Stomach smooth muscle (tissue), 2 donors: ENCODE results near the gene IL1RL2.

Experiments
- H3K27ac ChIP-seq: one replicate; pipeline ENCODE4 v1.7.0; 2013; ENCODE audit warnings: mild to moderate bottlenecking, low read length, inconsistent platforms
- H3K27me3 ChIP-seq, 2 donors: one replicate each; pipeline ENCODE4 v1.7.0; 2013; ENCODE audit warnings: low read length in 2 of 2; ENCODE audit not compliant: insufficient read depth in 2 of 2, control insufficient read depth in 1 of 2
- H3K36me3 ChIP-seq, 2 donors: one replicate each; pipeline ENCODE4 v1.7.0; 2013; ENCODE audit warnings: low read length in 2 of 2; ENCODE audit not compliant: control insufficient read depth in 2 of 2, insufficient read depth in 2 of 2
- H3K4me1 ChIP-seq: one replicate; pipeline ENCODE4 v1.7.0; 2013; ENCODE audit warnings: low read length; ENCODE audit not compliant: control insufficient read depth, insufficient read depth
- H3K4me3 ChIP-seq, 2 donors: one replicate each; pipeline ENCODE4 v1.7.0; 2013; ENCODE audit warnings: low read length in 2 of 2
- H3K9ac ChIP-seq, 2 donors: one replicate each; pipeline ENCODE4 v1.7.0; 2013; ENCODE audit warnings: low read length in 2 of 2, mild to moderate bottlenecking in 1 of 2
- H3K9me3 ChIP-seq, 2 donors: one replicate each; pipeline ENCODE4 v1.7.0; 2013; ENCODE audit warnings: low read length in 2 of 2; ENCODE audit not compliant: control insufficient read depth in 2 of 2
- donor health status: healthy.
- donor health status: Pancreatic carcinoma.

The IL1RL2 gene

DNA sequence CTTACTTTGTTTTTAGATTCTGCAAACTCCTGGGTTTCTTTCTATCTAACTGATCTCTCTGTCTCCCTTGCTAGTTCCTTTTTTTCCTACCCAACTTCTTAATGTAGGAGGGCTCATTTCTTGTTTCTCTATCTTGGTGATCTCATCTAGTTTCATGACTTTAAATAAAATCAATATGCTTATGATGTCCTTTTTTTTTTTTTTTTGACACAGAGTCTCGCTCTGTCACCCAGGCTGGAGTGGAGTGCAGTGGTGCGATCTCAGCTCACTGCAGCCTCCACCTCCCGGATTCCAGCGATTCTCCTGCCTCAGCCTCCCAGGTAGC lies 82.3 kb downstream of the IL1RL2 start:
- Histone ChIP-seq H3K4me1 (no peaks in the 10 kb centered on the region), H3K27ac (no peak overlapping the region)

DNA sequence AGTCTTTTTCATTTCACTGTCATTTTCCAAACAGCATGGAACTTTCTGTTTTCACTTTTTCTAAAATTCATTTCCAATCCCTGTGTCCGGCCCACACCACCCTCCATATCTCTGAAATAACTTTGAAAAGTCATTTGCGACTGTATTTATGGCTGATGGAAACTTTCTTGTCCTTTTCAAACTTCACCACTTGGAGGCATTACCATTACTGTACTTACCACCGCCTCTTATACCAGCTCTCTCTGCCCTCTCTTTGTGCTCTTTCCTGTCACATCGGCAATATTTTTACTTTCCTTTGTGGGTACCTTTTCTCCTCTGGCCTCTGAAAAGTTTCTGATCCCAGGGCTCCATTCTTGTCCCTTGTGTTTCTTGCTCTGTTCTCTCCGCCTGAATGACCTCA lies 85.0 kb downstream of the IL1RL2 start:
- H3K9me3 ChIP-seq, result peaks cover 0 to 2% of the 10 kb centered on the region in 2 donors
- no peak overlapping the region for H3K4me3 ChIP-seq
- H3K27me3 ChIP-seq, result peaks cover 0 to 4% of the 10 kb centered on the region in 2 donors
- no peaks in the 10 kb centered on the region for H3K36me3 ChIP-seq
- no peak overlapping the region for H3K27ac ChIP-seq
- no peaks in the 10 kb centered on the region for H3K4me1 ChIP-seq
- no peak overlapping the region for H3K9ac ChIP-seq

More for the DNA sequence above, 82.3 kb downstream of the IL1RL2 start:
- Histone ChIP-seq H3K9me3 (no peaks in the 10 kb centered on the region), H3K27me3 (peaks cover 0 to 6% of the 10 kb centered on the region in 2 donors), H3K4me3 (no peak overlapping the region), H3K9ac (no peak overlapping the region), H3K36me3 (no peaks in the 10 kb centered on the region)

DNA sequence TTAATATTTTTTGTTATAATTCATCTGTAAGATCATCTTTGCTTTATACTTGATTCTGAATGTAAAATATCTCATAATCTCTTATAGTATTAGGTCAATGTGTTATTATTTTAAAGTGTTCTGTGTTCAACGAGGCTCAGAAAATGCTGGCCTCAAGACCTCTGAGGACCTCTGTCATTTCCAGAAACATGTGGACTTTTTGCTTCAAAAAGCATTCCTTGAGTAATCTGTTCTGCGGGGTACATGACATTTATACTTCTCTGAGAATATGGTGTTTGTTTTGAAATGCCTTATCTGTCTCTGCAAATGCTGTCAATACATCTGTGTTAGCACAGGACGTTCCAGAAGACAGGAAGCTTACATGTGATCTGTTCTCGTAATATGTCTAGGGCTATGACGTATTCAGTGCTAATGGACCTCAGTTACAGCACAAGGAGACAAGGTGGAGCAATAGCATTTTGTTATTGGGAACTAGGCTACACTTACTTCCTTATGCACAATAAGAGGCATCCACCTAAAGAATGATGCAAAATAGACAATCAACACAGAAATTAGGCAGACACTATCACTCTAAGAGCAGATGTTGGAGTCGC lies 86.9 kb downstream of the IL1RL2 start:
- Histone ChIP-seq H3K4me1 (no peaks in the 10 kb centered on the region), H3K9ac (no peak overlapping the region), H3K36me3 (no peaks in the 10 kb centered on the region), H3K27ac (no peak overlapping the region), H3K4me3 (no peak overlapping the region), H3K9me3 (peaks cover 0 to 2% of the 10 kb centered on the region in 2 donors), H3K27me3 (peaks cover under 1 to 7% of the 10 kb centered on the region in 2 donors)

DNA sequence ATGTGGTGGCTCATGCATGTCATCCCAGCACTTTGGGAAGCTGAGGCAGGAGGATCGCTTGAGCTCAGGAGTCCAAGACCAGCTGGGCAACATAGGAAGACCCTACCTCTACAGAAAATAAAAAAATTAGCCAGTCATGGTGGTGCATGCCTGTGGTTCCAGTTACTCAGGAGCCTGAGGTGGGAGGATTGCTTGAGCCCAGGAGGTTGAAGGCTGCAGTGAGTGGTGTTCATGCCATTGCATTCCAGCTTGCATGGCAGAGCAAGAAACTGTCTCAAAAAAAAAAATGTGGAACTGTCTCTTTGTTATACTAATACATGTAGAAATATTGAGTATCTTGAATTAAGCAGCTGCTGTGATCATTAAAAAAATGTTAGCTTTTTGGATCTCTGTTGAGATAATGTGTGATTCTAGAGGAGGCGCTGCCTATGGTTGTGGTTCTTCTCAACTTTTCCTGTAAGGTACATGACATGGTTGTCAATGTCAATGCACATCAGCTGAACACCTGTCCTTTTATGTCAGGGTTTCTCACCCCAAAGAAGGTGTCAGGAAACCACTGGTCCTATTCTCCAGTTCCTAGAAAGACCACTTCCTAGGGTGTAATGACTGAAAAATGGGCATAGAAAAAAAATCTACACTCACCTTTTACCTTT lies 89.9 kb downstream of the IL1RL2 start:
- no peak overlapping the region for H3K4me3 ChIP-seq
- H3K36me3 ChIP-seq, result no peaks in the 10 kb centered on the region
- peaks cover 0 to 2% of the 10 kb centered on the region in 2 donors for H3K9me3 ChIP-seq
- H3K27ac ChIP-seq, result no peak overlapping the region
- no peak overlapping the region for H3K9ac ChIP-seq
- H3K4me1 ChIP-seq, result no peaks in the 10 kb centered on the region
- peaks cover 3 to 8% of the 10 kb centered on the region in 2 donors for H3K27me3 ChIP-seq

DNA sequence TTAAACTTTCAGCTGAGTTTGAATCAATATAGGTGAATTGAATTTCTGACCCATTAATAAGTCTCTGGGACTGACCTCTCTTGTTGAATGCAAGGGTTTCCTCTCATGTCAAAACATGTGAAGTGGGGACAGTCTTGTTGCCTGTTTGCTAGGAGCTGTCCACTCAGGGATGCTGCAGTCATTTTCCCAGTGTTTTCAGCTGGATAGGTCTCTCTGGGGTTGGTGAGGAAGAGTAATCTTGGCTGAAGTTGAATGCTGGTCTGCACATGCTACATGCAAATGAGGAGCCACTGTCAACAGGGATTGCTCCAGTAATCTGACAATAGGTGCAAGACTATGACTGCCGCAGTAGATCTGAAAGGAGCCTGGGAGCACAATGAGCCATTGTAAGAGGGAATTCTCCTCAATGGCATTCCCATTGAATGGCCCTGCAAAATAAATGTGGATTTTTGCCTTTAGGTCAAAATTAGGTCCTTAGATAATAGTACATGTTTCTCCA lies 90.4 kb downstream of the IL1RL2 start:
- no peak overlapping the region for H3K4me3 ChIP-seq
- H3K9ac ChIP-seq, result no peak overlapping the region

DNA sequence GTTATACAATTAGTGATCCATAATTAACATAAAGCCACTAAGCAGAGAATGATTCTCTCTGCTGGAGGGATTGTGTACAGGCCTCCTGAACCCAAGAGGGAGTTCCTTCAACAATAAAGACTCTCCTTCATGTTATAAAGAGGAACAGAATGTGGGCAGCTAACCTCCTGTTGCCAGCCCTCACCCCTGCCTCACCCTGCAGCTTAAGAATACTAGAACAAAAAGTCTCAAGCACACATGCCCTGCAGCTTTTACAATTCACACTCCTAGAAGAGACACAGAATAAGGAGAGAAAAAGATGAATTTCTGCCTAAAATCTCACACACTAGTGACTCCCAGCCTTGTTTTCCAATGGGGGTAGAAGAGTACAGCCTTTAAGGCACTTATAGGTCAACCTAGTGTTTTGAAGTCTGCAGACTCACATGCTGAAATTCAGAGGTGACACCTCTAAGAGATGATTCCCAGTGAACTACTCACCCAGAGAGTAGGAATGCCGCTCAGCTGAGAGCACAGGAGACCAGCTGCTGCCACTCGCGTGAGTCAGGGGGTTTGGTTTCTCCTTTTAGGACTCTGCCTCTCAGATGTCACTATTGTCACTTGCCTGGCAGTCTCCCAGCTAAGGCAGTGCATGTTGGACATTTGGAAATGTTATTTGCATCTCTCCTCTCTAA lies 92.0 kb downstream of the IL1RL2 start:
- Histone ChIP-seq H3K4me1 (no peaks in the 10 kb centered on the region), H3K27me3 (peaks cover 3 to 8% of the 10 kb centered on the region in 2 donors), H3K27ac (no peak overlapping the region), H3K9ac (no peak overlapping the region), H3K4me3 (no peak overlapping the region), H3K9me3 (peaks cover 0 to 2% of the 10 kb centered on the region in 2 donors), H3K36me3 (no peaks in the 10 kb centered on the region)

More for the DNA sequence above, 90.4 kb downstream of the IL1RL2 start:
- no peaks in the 10 kb centered on the region for H3K36me3 ChIP-seq
- peaks cover 0 to 2% of the 10 kb centered on the region in 2 donors for H3K9me3 ChIP-seq
- no peak overlapping the region for H3K27ac ChIP-seq
- H3K4me1 ChIP-seq, result no peaks in the 10 kb centered on the region
- peaks cover 3 to 8% of the 10 kb centered on the region in 2 donors for H3K27me3 ChIP-seq

DNA sequence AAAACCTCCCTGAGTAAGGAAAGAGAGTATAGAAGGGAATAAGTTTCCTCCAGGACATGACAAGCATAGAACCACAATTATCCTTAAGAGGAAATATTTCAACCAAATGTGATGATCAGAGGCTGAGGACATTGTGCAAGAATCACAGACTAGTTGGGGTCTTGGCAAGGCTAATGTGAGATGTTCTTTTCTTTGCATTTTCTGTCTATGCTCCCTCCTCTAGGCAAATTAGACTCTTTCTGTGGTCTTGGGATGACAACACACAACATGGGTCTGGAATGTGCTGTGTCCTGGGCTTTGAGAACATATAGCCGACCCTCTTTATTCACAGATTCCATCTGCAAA lies 92.5 kb downstream of the IL1RL2 start:
- Histone ChIP-seq H3K27me3 (peaks cover 3 to 8% of the 10 kb centered on the region in 2 donors), H3K27ac (no peak overlapping the region), H3K4me1 (no peaks in the 10 kb centered on the region), H3K36me3 (no peaks in the 10 kb centered on the region), H3K9ac (no peak overlapping the region), H3K9me3 (peaks cover 0 to 2% of the 10 kb centered on the region in 2 donors), H3K4me3 (no peak overlapping the region)

DNA sequence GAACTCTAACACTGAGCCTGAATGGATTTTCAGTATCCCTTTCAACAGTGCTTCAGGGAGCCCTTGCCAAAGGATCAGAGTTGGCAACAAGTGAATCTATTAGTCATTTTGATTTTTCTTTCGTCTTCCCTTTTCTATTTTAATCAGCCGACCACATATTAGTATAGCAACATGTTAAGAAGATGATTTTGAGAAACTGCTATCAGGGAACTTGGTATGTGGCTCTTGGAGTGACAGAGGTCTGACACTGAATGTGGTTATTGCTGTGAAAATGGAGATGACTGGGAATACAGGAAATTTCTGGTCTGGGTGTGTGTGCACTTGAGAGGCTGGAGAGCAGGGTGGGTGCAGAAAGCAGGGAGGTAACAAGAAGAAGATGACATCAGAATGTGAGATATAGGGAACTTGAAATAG lies 95.9 kb downstream of the IL1RL2 start:
- Histone ChIP-seq H3K4me1 (no peaks in the 10 kb centered on the region), H3K9ac (no peak overlapping the region), H3K36me3 (no peaks in the 10 kb centered on the region), H3K27ac (no peak overlapping the region), H3K9me3 (no peaks in the 10 kb centered on the region), H3K27me3 (peaks cover 3 to 4% of the 10 kb centered on the region in 2 donors), H3K4me3 (no peak overlapping the region)

DNA sequence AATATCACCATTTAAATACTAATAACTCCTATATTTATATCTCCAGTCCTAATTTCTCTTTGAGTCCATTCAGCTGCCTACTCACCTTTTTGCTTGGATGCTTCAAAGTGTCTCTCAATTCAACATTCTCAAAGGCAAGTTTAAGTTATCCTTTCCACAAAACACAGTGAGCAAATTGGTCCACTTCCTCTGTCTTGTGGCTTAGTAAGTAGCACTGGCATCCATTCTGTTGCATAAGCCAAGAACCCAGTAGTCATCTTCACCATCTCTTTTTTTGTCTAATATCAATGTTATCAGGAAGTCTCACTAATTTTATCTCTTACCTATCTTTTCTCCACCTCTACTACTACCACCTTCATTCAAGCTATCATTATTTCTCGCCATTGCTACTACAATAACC lies 97.2 kb downstream of the IL1RL2 start:
- H3K36me3 ChIP-seq, result no peaks in the 10 kb centered on the region
- H3K9ac ChIP-seq, result no peak overlapping the region
- H3K4me3 ChIP-seq, result no peak overlapping the region
- no peaks in the 10 kb centered on the region for H3K4me1 ChIP-seq
- peaks cover 0 to 4% of the 10 kb centered on the region in 2 donors for H3K27me3 ChIP-seq
- no peaks in the 10 kb centered on the region for H3K9me3 ChIP-seq
- H3K27ac ChIP-seq, result no peak overlapping the region

DNA sequence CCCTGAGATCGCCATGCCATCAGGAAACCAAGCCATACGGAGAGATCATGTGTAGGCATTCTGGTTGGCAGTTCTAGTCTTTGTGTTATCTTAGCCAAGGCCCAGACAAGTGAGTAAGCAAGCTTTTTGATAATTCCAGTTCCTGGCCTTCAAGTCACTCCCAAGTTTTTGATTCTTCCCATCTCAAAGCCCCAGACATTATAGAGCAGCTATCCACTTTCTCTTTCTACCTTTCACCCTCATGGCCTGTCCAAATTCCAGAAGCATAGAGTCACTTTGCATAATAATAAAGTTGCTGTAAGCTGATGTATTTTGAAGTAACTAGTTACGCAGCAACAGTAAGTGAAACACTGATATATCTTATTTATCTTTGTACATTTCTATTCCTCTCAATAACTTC lies 97.8 kb downstream of the IL1RL2 start:
- Histone ChIP-seq H3K9ac (no peak overlapping the region), H3K27ac (no peak overlapping the region), H3K4me3 (no peak overlapping the region), H3K36me3 (no peaks in the 10 kb centered on the region), H3K27me3 (peaks cover 0 to 4% of the 10 kb centered on the region in 2 donors), H3K9me3 (no peaks in the 10 kb centered on the region), H3K4me1 (no peaks in the 10 kb centered on the region)

DNA sequence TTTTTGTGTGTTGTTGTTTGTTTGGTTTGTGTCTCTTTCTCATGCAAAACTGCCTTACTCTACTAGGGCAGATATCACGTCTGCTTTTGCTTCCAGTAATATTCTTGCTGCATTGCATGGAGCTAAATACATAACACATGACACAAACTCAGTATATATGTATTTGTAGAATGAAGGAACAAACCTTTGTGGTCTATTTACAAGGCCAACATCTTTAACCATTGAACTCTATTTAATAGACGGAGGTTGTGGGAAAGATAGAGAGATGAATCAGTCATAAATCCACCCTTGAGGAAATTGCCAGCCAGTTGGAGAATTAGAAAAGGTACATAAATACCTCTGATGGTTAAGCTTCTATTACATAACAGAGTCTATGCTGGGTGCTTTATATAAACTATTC lies 98.5 kb downstream of the IL1RL2 start:
- no peak overlapping the region for H3K9ac ChIP-seq
- H3K36me3 ChIP-seq, result no peaks in the 10 kb centered on the region
- peaks cover 0 to under 1% of the 10 kb centered on the region in 2 donors for H3K27me3 ChIP-seq
- H3K27ac ChIP-seq, result no peak overlapping the region
- no peaks in the 10 kb centered on the region for H3K9me3 ChIP-seq
- no peak overlapping the region for H3K4me3 ChIP-seq
- no peaks in the 10 kb centered on the region for H3K4me1 ChIP-seq
